NCI-H774 (cell line): ENCODE data around the gene IGF2.
A peak's percentile ranks its signal among the peaks of the same experiment; 100 is the strongest.

ENCODE experiments used
- DNase-seq: peaks from one replicate; lab custom pipeline; 2025; lab: John Stamatoyannopoulos, UW

IGF2 gene

DNA sequence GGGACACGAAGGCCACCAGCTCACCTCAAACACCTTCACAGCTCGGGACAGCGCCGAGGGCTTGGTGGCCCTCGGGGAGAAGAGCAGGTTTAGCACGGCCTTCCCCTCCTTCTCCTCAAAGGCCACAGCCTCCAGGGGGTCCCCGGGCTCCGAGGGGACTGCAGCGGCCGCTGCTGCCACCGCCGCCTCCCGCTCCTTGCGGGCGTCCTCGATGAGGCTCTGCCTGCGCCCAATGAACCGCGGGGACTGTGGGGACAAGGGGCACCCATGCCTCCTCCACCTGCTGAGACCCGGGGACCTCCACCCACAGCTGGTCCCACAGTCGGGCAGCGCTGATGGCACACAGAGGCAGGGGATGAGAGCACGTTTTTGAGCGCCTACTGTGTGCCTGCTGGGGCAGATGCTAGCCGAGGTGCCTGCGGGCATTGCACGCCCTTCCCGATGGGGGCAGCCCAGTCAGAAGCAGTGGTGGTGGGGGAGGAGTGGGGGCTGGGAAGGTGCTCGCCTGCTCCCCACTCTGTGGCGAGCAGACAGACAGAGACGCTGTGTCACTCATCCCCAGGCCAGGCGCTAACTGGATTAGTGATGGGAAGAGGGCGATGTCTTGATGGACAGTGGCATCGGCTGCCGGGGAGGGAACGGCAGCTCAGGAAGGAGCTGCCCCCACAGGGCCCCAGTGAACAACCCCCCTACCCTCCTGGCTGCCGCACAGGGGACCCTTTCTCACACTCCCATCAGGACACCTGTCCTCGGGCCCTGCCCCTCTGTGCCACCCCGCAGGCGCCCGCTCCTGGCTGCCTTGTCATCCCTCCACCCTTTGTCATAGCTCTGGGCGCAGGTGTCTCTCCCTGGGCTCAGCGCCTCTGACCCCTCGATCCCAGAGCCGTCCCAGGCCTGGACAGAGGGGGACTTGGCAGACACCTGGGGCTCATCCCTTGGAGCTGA is 30.7 kb upstream of the IGF2 start:
- DNase-seq, result no peak

DNA sequence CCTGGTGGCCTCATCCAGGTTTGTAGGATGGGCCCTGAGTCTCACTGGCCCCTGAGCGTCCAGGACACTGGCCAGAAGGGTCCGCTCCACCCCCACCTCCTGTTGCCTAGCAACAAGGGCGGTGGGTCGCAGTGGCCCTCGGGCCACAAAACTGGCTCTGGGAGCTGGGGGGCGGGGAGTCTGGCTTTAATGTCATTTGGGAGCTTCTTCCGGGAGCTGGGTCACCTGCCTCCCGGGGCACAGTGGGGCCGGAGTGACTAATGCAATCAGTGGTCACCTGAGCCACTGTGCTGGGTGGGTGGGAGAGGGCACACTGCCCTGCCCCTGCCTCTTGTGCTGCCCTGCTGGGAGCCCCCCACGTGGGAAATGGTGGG is 29.8 kb upstream of the IGF2 start:
- no peak for DNase-seq

DNA sequence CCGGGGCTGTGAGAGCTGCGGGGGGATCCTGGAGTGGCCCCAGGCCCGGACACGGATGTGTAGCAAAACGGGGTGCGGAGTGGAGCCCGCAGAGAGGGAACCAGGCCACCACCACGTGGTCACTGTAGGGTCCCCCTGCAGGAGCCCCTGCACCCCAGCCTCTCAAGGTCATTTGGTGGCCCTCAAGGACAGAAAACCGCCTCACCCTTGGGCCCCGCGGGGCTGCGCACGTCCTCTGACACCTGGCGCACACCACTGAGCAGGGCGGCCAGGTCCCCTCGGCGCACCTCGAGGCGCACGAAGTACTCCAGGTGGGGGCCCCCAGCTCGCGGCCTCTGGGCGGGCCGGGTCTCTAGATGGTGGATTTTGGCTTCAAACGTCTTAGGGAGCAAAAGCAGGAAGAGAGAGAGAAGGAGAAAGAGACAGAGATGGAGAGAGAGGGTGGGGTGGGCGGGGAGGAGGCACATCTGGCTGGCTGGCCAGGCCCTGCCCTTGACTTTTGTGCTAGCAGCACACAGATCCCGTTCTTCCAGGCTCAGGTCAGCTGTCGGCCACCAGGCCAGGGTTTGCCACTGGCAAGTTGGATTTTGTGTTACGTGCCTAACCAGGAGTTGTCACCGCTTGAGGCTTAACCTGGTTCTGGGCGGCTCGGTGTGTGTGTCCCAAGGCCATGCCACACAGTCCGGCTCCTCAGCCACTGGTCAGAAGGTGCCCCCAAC is 29.3 kb upstream of the IGF2 start:
- DNase-seq, result no peak

DNA sequence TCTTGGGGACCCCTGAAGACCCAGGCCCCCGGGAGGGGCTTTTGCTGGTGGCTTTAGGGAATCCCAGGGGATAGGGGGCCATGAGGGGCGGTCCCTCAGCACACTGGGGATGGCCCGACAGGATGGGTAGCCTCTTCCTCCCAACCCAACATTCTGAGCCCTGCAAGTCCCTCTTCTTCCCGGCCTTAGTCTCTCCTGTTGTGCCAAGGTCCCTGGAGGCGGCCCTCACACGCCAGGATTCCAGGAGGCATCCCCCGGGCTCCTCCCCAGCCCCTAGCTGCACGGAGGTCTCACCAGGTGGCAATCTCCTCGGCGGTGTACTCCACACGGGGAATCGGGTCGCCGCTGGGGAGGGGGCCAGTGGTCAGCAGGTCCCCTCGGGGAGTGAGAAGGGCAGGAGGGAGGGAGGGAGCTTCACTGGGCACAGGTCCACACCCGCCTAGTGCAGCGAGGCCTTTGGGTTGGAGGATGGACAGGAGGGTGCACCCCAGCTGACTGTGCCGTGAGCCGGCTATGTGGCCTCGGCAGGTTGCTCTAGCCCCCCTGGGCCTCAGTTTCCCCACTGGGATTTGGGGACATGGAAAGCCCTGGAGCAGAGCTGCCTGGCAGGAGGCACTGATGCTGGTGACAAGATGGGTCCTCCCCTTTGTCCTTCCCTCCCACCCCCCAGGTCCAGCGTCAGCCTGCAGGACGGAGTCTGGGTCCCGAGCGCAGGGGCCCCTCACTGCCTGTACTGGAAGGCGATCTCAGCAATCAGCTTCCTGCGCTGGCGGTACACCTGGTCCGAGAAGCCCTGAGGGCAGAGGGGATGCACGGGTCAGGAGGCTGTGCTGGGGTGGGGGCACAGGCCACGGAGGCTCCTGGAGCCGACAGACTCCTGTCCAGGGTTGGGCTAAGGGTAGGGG is 28.2 kb upstream of the IGF2 start:
- DNase-seq, result no peak

DNA sequence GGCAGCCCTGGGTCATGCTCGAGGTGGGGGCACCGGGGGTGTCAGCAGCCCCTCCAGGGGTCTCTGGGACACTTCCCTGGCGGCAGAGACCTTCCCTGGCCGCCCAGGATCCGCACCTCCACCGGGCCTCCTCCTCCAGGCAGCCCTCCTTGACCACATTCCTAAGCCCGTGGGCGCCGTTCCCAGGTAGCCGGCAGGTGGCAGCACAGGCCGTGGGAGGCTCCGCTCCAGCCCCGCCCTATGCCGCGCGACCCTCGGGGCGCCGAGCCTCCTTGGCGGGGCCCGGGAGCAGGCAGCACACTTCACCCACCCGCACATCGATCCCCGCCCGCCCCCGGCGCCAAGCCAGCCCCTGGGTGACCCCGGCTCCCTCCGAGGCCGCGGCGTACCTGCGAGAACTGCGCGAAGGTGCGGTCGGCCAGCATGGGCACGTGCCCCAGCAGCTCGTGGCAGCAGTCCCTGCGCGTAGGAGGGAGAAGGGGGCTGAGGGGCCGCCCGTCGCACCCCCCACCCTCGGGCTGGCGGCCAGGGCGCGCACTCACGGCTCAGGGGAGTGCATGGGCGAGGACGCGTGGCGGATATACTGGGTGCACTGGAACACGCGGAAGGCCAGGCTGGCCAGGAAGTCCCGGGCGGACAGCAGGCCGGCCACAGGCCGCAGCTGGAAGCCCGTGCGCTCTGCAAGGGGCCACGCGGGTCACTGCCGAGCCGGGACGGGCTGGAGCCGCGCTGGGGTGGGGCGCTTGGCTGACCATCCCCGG is 27.1 kb upstream of the IGF2 start:
- DNase-seq, result no peak

DNA sequence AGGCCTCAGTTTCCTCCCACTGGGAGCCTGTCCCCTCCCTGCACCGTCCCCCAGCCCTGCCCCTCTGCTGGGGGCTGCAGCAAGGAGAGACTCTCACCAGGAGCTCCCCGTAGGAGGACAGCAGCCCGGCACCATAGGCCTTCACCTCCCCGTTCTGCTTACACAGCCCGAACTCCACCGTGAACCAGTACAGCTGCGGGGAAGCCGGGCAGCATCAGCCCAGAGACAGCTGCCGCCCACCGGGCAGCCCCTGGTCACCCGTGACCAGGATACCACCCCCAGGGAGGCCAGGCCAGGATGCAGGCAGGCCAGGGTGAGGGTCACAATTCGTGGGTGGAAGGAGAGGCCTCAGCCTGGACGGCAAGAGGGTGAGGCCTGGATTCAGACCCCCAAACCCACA is 26.4 kb upstream of the IGF2 start:
- no peak for DNase-seq

DNA sequence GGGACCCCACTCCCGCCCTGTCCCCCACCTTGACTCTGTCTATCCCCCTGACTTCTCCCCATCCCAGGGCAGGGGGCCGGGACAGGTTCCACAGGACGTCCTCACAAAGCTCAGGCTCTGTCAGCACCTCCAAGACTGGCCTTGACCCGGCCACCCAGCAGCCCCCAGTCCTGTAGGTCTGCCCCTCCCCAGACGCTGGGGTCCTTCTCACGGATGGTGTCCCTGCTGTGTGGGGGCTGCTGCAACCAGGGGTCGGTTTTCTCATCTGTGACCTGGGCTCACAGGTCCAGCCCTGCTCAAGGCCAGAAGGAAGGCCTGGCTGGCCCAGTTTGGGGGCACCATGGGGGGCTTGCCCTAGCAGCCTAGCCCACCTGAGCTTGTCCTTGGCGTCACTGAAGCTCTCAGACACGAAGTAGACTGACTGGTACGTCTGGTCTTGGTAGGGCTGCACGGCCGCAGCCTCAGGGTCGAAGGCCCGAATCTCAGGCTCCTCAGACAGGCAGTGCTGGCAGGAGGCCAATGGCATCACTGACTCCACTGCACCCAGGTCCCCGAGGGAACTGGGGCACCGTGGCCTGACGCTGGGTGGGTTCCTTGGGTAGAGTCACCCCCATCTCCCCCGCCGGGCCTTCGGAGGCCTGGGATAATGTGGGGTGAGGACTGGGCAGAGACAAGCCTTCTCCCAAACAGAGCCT is 25.8 kb upstream of the IGF2 start:
- DNase-seq, result no peak

DNA sequence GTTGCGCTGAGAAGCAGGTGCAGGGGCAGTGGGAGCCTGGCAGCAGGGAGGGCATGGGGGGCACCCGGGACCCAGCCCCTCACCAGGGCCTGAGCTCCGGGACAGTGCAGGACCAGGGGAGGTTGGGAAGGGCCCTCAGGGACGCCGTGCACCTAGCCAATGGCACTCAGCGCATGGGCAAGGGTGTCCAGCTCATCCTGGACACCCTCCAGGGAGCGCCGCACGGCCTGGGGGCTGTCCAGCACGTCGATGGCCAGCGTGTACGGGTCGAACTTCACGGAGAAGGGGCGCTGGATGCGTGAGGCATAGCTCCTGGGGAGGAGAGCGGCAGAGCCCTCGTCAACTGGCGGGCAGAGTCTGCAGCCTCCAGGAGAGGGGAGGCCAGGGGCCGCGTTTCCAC is 24.9 kb upstream of the IGF2 start:
- no peak for DNase-seq

DNA sequence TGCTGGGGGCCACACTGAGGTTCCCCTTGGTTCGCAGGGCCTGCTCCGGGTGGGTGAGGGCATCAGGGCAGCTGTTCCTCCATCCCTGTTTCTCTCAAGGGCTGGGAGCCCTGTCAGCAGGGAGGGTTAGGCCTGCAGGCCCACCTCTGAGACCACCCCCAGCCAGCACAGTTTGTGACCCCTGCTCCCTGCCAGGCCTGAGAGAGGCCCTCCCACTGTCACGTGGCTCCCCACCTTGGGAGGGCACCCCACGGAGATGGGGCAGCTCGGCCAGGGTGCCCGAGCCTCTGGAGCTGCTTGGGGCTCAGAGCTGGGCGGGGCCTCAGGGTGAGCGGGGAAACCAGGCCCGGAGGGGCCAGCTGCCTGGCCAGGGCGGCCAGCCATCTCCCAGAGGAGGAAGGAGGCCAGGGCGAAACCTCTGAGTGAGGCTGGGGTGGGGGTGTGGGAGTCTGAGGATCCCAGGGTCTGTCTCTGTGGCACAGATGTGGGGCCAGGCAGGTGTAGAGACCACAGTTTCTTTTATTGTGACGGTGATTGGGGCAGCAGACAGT is 24.3 kb upstream of the IGF2 start:
- DNase-seq, result no peak

DNA sequence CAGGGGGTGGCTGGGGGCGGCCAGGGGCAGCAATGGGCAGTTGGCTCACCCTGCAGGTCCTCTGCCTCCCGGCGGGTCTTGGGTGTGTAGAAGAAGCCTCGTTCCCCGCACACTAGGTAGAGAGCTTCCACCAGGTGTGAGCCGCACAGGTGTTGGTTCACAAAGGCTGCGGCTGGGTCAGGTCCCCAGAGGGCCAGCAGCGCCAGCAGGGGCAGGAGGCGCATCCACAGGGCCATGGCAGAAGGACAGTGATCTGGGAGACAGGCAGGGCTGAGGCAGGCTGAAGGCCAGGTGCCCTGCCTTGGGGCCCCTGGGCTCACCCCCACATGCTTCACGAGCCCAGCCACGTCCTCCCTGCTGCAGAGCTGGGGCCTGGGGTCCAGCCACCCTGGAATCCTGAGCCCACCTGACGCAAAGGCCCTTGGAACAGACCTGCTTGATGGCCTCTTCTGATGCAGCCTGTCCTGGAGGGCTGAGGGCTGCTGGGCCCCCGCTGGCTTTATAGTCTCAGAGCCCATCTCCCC is 21.6 kb upstream of the IGF2 start, which contains the start of gene INS:
Gene INS, minus strand, starts transcription at position 474 of the 524 bp plus-strand sequence. Its CDS starts 238 bp downstream, at position 236.
- DNase-seq, result no peak

DNA sequence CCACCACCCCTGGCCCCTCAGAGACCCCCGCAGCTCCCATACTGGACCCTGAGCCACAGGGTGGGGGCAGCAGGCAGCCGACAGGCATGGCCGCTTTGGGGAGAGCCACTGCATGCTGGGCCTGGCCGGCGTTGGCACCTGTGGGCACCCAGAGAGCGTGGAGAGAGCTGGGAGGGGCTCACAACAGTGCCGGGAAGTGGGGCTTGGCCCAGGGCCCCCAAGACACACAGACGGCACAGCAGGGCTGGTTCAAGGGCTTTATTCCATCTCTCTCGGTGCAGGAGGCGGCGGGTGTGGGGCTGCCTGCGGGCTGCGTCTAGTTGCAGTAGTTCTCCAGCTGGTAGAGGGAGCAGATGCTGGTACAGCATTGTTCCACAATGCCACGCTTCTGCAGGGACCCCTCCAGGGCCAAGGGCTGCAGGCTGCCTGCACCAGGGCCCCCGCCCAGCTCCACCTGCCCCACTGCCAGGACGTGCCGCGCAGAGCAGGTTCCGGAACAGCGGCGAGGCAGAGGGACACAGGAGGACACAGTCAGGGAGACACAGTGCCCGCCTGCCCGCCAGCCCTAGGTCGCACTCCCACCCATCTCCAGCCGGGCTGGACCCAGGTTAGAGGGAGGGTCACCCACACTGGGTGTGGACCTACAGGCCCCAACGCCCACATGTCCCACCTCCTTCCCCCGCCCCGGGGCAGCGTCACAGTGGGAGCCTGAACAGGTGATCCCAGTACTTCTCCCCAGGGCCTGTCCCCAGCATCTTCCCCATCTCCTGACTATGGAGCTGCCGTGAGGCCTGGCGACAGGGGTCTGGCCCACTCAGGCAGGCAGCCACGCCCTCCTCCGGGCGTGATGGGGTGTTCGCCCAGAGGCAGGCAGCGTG is 20.6 kb upstream of the IGF2 start:
- no peak for DNase-seq

DNA sequence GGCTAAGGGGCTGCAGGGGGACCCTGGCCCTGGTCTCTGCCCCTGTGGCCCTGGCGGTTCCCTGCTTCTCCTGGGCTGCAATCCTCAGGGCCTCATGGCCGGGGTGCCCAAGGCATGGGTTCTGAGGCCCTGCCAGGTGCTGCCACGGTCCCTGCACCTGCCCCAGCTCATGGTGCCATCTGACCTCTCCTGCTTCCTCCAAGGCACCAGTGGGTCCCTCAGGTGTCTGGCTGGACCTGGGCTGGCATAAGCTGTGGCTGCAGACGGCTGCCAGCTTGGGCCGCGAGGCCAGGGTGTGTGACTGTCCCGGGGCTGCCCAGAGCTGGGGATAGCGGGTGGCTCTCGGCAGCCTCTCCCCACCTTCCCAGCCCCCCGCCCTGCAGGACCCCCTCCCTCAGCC is 19.8 kb upstream of the IGF2 start:
- no peak for DNase-seq

DNA sequence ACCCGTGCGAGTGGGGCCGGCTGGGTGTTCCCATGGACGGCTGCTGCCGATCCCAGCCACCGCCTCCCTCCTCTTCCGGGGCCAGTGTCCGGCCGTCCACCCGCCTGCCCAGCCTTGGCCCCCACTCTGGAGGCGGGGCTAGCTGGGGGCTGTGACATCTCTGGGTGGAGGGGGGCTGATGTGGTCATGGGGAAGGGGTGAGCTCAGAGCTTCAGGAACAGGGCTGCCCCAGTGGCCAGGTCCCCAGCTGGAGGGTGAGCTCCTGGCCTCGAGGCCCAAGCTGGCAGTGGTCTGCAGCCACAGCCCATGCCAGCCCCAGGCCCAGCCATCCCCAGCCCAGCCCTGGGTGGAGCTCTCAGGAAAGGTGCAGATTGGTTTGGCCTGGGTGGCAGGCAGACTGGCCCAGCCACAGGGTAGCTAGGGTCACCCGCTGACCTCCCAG is 19.1 kb upstream of the IGF2 start:
- no peak for DNase-seq

DNA sequence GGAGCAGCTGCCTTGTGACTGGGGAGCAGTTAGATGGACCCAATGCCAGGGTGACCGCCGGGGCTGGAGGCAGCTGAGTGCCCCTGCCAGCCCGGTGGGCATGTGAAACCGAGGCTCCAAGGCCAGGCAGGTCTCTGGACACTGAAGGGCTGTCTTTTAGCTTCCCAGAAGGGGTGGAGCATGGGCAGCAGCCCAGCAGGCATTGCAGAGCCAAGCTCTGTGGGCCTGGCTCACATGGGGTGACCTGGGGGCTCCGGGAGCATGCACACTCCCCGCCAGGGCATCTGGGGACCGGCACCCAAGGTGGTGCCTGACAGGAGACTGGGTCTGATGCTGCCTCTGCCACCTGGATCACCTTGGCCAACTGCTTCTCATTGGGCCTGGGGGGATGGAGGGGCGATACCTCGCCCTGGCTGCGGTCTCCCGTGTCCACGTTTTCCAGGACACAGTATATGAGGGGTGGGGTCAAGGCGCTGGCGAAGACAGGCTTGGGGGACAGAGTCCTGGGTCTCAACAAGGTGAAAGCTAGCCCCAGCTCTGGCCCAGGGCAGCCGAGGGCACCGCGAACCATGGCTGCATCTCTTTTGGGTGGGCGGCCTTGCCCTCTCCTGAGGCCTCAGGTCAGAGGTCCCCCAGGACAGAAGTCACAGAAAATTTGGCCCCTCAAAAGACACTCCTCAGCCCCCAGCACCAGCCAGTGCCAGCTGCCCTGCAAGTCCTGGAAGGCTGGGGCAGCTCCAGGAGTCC is 18.3 kb upstream of the IGF2 start:
- no peak for DNase-seq

DNA sequence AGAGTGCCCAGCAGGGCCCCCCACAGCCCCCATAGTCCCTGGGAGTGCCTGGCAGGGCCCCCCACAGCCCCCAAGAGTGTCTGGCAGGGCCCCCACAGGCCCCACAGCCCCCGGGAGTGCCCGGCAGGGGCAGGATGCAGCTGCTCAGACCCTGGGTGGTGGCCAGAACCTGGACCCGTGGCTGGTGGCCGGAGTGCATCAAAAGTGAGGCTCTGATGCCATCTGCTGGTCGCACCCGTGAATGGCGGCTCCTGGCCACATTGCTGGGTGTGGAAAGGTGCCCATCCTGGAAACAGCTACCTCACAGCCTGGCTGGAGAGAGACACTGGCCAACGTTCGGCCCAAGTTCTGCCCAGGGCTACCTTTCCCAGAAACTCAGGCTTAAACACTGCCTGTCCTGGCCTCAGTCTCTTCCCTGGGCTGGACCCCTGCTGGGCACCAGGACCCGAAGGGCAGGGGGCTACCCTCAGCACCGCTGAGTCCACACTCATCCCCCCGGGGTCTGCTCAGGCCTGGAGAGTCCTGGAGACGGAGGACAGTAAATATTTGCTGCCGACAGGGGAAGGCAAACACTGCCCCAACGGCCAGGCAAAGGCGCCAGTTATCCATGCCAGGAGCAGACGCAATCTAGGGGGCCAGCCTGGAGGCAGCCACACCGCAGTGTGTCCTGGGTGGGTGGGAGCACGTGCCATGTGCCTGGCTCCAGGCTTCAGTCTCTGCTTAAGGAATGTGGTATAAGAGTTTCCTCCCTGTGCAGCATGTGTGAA is 17.4 kb upstream of the IGF2 start:
- peak; percentile 8 for DNase-seq

DNA sequence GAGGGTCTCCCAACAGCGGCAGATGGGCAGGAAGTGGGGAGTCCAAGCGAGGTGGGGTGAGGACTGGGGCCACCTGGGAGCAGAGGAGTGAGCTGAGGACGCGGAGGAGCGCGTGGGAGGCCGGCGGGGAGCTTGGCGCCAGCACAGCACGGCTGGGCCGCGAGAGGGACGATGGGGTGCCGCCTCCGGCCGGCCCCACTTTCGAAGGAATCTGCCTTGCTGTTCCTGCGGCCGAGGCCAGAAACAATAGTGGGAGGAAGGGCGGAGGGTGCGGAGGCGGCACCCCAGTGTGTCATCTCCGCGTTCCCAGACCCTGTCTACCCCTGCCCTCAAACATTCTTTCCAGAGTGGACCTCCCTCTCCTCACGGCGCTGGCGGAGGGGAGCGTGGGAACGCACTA is 16.3 kb upstream of the IGF2 start:
- no peak for DNase-seq

DNA sequence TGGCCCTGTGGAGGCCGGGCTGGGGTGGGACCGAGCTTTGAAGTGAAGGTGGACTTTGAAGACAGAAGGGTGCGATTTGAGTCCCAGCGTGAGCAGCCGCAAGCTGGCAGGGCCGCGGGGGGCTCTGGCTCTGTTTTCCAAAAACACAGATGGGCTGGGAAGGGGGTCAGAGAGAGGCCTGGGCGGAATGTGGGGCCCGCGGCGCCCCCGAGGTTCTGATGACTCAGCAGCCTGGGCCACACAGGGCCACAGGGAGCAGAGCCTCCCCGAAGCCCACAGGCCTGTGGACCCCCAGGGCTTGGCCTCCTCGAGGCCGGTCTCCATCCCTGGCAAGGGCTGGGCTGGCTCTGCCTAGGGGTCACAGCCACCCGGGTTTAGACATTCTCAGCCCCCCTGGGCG is 15.7 kb upstream of the IGF2 start:
- DNase-seq, result no peak

DNA sequence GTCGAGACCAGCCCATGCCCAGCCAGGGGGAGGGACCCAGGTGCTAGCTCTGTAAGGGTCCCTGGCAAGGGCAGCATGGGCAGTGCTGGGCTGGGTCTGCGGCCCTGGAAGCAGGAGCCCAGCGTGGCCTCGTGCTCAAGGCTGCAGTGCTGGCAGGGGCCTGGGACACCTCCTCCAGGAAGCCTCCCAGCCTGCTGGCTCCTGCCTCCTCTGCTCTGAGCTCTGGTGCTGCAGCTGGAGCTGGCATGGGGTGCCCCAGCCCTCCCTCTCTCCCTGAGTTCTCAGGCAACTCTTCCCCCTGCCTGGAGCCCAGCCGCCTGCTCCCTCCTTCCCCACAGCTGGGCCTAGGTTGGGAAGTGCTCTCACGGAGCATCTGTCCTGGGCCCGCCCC is 15.0 kb upstream of the IGF2 start:
- no peak for DNase-seq
